ENCODE data around the gene GPM6B.

The GPM6B gene

DNA sequence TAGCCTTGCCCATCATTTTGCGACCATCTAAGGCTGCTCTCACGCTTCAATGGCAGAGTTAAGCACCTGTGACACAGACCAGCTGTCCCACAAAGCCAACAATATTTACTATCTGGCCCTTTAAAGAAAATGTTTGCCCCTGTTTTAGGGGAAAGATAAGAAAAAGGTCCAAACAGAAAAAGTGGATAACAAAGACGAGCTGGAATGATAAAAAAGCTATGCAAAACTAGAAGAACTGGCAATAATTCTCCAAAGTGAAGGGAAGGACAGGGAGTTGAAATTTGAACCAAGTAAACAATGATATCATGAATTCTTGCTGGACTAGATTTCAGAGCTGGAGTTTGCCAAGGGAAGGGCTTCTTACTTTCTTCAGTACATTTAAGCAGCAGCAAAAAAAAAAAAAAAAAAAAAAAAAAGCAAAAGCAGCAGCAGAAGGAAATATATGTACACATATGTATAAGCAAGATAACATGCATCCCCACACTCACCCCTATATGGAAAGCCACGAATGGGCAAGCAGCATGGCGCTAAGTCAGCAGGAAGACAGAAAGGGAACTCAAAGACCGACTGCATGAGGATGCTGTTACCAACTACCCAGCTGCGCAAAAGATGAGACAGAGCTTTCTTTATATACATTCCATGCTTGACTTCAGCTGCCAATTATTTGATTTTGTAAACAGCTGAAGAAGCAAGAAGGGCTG is 94.9 kb downstream of the GPM6B start:
- ATAC-seq (replicated peaks) (no peak), DNase-seq (no peak)
- no peaks in the 10 kb centered on the region for H3K27me3 Mint-ChIP-seq
- no peaks in the 10 kb centered on the region for H3K9me3 Mint-ChIP-seq
- H3K27ac Mint-ChIP-seq: peak overlapping the region in 1 of 2 donors; percentile 91
- H3K4me1 Mint-ChIP-seq (ENCODE audit: low read depth in 2 of 2): peaks cover 39 to 58% of the 10 kb centered on the region in 2 donors
- H3K36me3 Mint-ChIP-seq (ENCODE audit: insufficient read depth): peaks cover 23% of the 10 kb centered on the region
- peak overlapping the region in 1 of 2 donors; percentile 43 for H3K4me3 Mint-ChIP-seq

DNA sequence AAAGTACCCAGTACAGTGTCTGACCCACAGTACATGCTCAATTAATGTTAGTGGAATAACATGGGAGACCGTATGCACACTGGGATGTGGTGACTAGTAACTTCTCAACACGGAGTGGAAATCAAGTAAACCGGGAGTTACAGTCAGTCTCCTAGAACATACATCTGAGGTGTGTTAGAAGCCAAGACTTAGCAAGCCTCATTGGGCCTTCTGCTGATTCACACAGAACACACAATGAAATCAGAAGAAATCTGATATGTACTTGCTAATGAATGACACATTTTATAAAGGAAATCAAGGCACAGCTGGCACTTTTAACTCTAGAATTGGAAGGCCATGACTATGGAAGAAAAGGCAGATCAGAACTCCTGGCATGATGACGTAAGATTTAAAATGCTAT is 95.5 kb downstream of the GPM6B start:
- no peaks in the 10 kb centered on the region for H3K27me3 Mint-ChIP-seq
- H3K9me3 Mint-ChIP-seq: no peaks in the 10 kb centered on the region
- H3K4me3 Mint-ChIP-seq: no peak overlapping the region
- DNase-seq: no peak
- peaks cover 37 to 56% of the 10 kb centered on the region in 2 donors for H3K4me1 Mint-ChIP-seq (ENCODE audit: low read depth in 2 of 2)
- ATAC-seq (replicated peaks): no peak
- peaks cover 27% of the 10 kb centered on the region for H3K36me3 Mint-ChIP-seq (ENCODE audit: insufficient read depth)
- peak overlapping the region in 1 of 2 donors; percentile 91 for H3K27ac Mint-ChIP-seq
